Heart left ventricle (tissue), 16 donors: ENCODE measurements around the gene RALGAPA1. TPM values are rescaled to one million over a fixed set of nuclear protein-coding genes. Genes with fewer than 3 reads are reported as not detected.

ENCODE experiments used
- ATAC-seq, 4 donors: fragments of 200-7000 bp; cut with Tn5 transposase; one replicate each; pipeline ENCODE4 v1.9.1; 2020 to 2022; ENCODE audit warnings: moderate library complexity in 4 of 4, mild to moderate bottlenecking in 3 of 4, moderate number of reproducible peaks in 1 of 4
- DNase-seq, 5 donors: peaks; one replicate each; pipeline ENCODE4 v3.0.0-alpha.2; 2020
- H3K27ac ChIP-seq, 12 donors: fragments of 200-600 bp; sonication (generic) in 4 of 12; one replicate each; pipeline versions ENCODE4 v1.5.0 to v1.8.0; 2016 to 2022; ENCODE audit warnings: mild to moderate bottlenecking in 2 of 12
- H3K27me3 ChIP-seq, 9 donors: fragments of 200-600 bp; sonication (generic) in 2 of 9; one replicate each; pipeline versions ENCODE4 v1.5.1 to v1.8.0; 2016 to 2022; ENCODE audit warnings: mild to moderate bottlenecking in 3 of 9
- H3K36me3 ChIP-seq, 9 donors: fragments of 200-600 bp; sonication (generic) in 2 of 9; one replicate each; pipeline versions ENCODE4 v1.5.0 to v1.8.0; 2018 to 2022; ENCODE audit warnings: mild to moderate bottlenecking in 2 of 9
- H3K4me1 ChIP-seq, 12 donors: fragments of 200-600 bp; sonication (generic) in 4 of 12; one replicate each; pipeline versions ENCODE4 v1.5.0 to v1.8.0; 2016 to 2022; ENCODE audit warnings: mild to moderate bottlenecking in 3 of 12
- H3K4me3 ChIP-seq, 12 donors: fragments of 200-600 bp; sonication (generic) in 4 of 12; one replicate each; pipeline versions ENCODE4 v1.5.0 to v1.8.0; 2017 to 2022; ENCODE audit warnings: mild to moderate bottlenecking in 9 of 12, moderate library complexity in 4 of 12
- H3K9me3 ChIP-seq, 12 donors: fragments of 200-600 bp; sonication (generic) in 4 of 12; one replicate each; pipeline versions ENCODE4 v1.5.0 to v1.8.0; 2016 to 2022; ENCODE audit warnings: mild to moderate bottlenecking in 1 of 12
- POLR2A ChIP-seq, 2 donors: fragments of 450-650 bp; IDR thresholded peaks; one replicate each; pipeline ENCODE4 v1.6.1; 2017; ENCODE audit warnings: antibody characterized with exemption in 2 of 2, mild to moderate bottlenecking in 2 of 2, moderate library complexity in 2 of 2
- WGBS, 4 donors: extraction: QIAGEN DNeasy Blood & Tissue Kit in 2 of 4; methylation state at CpG; one replicate each; pipeline versions ENCODE4 v1.1.5 to v1.1.7; 2013 to 2018; 5-methylcytosine and 5-hydroxymethylcytosine counted together
- intact Hi-C, 10 donors: fragments of 100-400 bp; cut with DNase I; formaldehyde crosslinking; loops; one replicate each; pipeline versions ENCODE4 v1.11.1 to v1.14.2; 2022
- polyA plus RNA-seq, 2 donors: library from polyadenylated mRNA; stranded (reverse); fragments of 200-250 nt; gene quantifications; one replicate each; pipeline ENCODE4 v1.2.3, GENCODE V29; 2013
- total RNA-seq, 9 donors: library from RNA; depleted of rRNA in 2 of 9; stranded (reverse); fragments of >200 nt in 2 of 9; fragmentation: NEBNext Ultra II Directional in 3 of 9; extraction: Animal tissue kit (Norgen Biotek cat#: 25700) in 3 of 9; gene quantifications; one replicate each; pipeline versions ENCODE4 v1.1.0 to v1.2.4, GENCODE V29; 2016 to 2023
- TF ChIP-seq, protein P1 (sequence below), 12 donors: fragments of 200-600 bp; sonication (generic) in 4 of 12; IDR thresholded peaks; one replicate each; pipeline versions ENCODE4 v1.5.0 to v1.8.0; 2018 to 2022; ENCODE audit warnings: antibody characterized with exemption in 12 of 12, mild to moderate bottlenecking in 5 of 12
- donor health status: ischemic (EF 13 %, LVEDD 7.1; RV severe dilation, severe dysfunction).
- donor health status: healthy with polysubstance abuse.
- donor health status: DM: no; HTN: yes; CAD: no.
- donor health status: DM: no; HTN: no; CAD: no.
- donor health status: ischemic (EF 25% LVEDD 6.9; RV normal size, moderate dysfunction).
- donor health status: ischemic (EF 25% LVEDD 5.7; RV mildly dilated, moderate dysfunction).
- donor health status: healthy.
- donor health status: DM: yes; HTN: yes; CAD: no.
- donor health status: ischemic (EF 35%, LVEDD 5.7; RV mildly dilated, moderate dysfunction).
- donor health status: nonischemic (EF 11% LVEDD 7.7; RV severe dilation, severe dysfunction).
- donor health status: DM: yes; HTN: yes; CAD: no.
- donor health status: PGD.
- donor health status: ischemic (EF 29% LVEDD 5.4; RV normal size, mild dysfunction).
- donor health status: nonischemic (EF 23%, LVEDD 6.1; RV moderate dilation, normal function).

RALGAPA1 gene
- total and polyA plus RNA-seq, 11 donors, result 9.9 to 43.0 (median 27.8) TPM

- Histone ChIP-seq H3K4me3 (no peak overlapping the region), H3K9me3 (no peaks in the 10 kb centered on the region), H3K27ac (no peak overlapping the region), H3K27me3 (no peaks in the 10 kb centered on the region), H3K36me3 (no peaks in the 10 kb centered on the region), H3K4me1 (peaks cover 0 to 15% (median 1%) of the 10 kb centered on the region in 12 donors)
- intact Hi-C loops, result no loop called here
- no peak for ATAC-seq
- 66 to 79% (median 73%) methylated on average over 1 of the region's 1 CpG for WGBS, 4 donors
- TF ChIP-seq, protein P1, sequence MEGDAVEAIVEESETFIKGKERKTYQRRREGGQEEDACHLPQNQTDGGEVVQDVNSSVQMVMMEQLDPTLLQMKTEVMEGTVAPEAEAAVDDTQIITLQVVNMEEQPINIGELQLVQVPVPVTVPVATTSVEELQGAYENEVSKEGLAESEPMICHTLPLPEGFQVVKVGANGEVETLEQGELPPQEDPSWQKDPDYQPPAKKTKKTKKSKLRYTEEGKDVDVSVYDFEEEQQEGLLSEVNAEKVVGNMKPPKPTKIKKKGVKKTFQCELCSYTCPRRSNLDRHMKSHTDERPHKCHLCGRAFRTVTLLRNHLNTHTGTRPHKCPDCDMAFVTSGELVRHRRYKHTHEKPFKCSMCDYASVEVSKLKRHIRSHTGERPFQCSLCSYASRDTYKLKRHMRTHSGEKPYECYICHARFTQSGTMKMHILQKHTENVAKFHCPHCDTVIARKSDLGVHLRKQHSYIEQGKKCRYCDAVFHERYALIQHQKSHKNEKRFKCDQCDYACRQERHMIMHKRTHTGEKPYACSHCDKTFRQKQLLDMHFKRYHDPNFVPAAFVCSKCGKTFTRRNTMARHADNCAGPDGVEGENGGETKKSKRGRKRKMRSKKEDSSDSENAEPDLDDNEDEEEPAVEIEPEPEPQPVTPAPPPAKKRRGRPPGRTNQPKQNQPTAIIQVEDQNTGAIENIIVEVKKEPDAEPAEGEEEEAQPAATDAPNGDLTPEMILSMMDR (IDR thresholded peaks at IDR 0.05), result no peak
- TF ChIP-seq POLR2A (IDR thresholded peaks at IDR 0.05), result no peak
- DNase-seq, result no peak
Measured at GRCh38 chr14:35556548-35556947, 252.5 kb downstream of the RALGAPA1 start.

- peaks cover 0 to 9% (median 0%) of the 10 kb centered on the region in 9 donors for H3K36me3 ChIP-seq
- no peaks in the 10 kb centered on the region for H3K27me3 ChIP-seq
- no peak for DNase-seq
- intact Hi-C loops, result no loop called here
- H3K4me1 ChIP-seq, result peaks cover 0 to 15% (median 1%) of the 10 kb centered on the region in 12 donors
- no peak overlapping the region for H3K27ac ChIP-seq
- no peaks in the 10 kb centered on the region for H3K9me3 ChIP-seq
- H3K4me3 ChIP-seq, result no peak overlapping the region
- 28 to 47% (median 42%) methylated on average over 1 of the region's 1 CpG for WGBS, 4 donors
- TF ChIP-seq POLR2A (IDR thresholded peaks at IDR 0.05), result no peak
- TF ChIP-seq, protein P1 (IDR thresholded peaks at IDR 0.05), result no peak
- no peak for ATAC-seq
Measured at GRCh38 chr14:35553808-35554207, 255.3 kb downstream of the RALGAPA1 start.

DNA sequence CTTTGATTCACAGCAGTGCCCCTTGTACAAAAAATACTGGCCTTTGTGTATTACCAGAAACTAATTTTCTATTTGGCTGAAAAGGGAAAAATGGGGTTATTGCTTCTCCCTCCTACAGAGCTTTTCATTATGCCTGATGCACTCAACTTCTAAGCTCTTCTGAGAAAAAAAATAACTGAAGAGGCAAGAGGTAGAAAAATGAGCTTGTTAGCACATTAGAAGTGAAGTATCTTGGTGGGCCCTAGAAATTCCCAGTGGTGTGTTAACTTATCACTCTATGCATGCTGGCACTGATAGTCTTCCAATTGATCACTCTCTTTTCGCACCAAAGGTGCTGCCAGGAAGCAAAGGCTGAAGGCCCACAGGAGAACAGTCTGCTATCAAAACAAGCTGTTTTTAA, 258.0 kb downstream of the RALGAPA1 start:
- ATAC-seq (no peak), DNase-seq (no peak)
- Histone ChIP-seq H3K4me1 (peaks cover 0 to 9% (median 1%) of the 10 kb centered on the region in 12 donors), H3K36me3 (peaks cover 0 to 20% (median 0%) of the 10 kb centered on the region in 9 donors), H3K27me3 (no peaks in the 10 kb centered on the region), H3K4me3 (no peak overlapping the region), H3K27ac (no peak overlapping the region), H3K9me3 (no peaks in the 10 kb centered on the region)
- TF ChIP-seq, protein P1 (IDR thresholded peaks at IDR 0.05), result no peak
- intact Hi-C loops, result no loop called here
- WGBS, 4 donors, result 92 to 100% (median 99%) methylated on average over 1 of the region's 1 CpG

- Histone ChIP-seq H3K9me3 (no peaks in the 10 kb centered on the region), H3K27ac (no peak overlapping the region), H3K4me3 (no peak overlapping the region), H3K4me1 (peaks cover 0 to 9% (median 1%) of the 10 kb centered on the region in 12 donors), H3K36me3 (peaks cover 0 to 23% (median 0%) of the 10 kb centered on the region in 9 donors), H3K27me3 (no peaks in the 10 kb centered on the region)
- no peak for ATAC-seq
- TF ChIP-seq, protein P1 (IDR thresholded peaks at IDR 0.05), result no peak
- TF ChIP-seq POLR2A (IDR thresholded peaks at IDR 0.05), result no peak
- intact Hi-C loops, result no loop called here
- DNase-seq, result no peak
- WGBS, 4 donors, result 91 to 95% (median 93%) methylated on average over 4 of the region's 4 CpGs
Measured at GRCh38 chr14:35549551-35549950, 259.5 kb downstream of the RALGAPA1 start.
